ENCODE results near the gene RAB36. TPM values are rescaled to one million over a fixed set of nuclear protein-coding genes. Genes with fewer than 3 reads are reported as not detected.

RAB36 gene
- total RNA-seq, 2 experiments from 2014 or later: 0.20 to 0.22 TPM

DNA sequence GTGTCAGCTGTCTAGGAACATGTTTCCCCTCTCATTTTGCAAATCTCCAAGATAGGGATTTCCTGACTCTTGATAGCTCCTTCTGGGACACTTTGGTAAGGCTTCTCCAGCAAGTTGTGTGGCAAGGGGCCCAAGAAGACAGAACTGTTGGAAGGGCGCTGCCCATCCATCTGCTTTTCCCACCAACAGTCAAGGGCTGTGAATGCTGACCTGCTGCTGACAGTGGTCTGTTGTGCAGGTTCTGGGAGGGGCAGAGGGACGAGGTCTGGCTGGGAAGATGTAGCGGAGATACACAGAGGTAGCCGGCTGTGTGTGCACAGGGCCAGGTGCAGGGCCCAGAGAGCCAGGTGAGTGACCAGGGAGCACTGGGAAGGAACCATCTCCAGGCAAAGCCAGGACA is 47.3 kb downstream of the RAB36 start:
- Mint-ChIP-seq H3K36me3 (ENCODE audit: low read depth) (peaks cover 10% of the 10 kb centered on the region), H3K27me3 (no peaks in the 10 kb centered on the region), H3K27ac (no peak overlapping the region), H3K4me1 (ENCODE audit: low read depth) (peaks cover 33% of the 10 kb centered on the region), H3K9me3 (no peaks in the 10 kb centered on the region), H3K4me3 (no peak overlapping the region)
- TF ChIP-seq, protein P1, sequence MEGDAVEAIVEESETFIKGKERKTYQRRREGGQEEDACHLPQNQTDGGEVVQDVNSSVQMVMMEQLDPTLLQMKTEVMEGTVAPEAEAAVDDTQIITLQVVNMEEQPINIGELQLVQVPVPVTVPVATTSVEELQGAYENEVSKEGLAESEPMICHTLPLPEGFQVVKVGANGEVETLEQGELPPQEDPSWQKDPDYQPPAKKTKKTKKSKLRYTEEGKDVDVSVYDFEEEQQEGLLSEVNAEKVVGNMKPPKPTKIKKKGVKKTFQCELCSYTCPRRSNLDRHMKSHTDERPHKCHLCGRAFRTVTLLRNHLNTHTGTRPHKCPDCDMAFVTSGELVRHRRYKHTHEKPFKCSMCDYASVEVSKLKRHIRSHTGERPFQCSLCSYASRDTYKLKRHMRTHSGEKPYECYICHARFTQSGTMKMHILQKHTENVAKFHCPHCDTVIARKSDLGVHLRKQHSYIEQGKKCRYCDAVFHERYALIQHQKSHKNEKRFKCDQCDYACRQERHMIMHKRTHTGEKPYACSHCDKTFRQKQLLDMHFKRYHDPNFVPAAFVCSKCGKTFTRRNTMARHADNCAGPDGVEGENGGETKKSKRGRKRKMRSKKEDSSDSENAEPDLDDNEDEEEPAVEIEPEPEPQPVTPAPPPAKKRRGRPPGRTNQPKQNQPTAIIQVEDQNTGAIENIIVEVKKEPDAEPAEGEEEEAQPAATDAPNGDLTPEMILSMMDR (IDR thresholded peaks at IDR 0.05): no peak
- POLR2A ChIA-PET: interaction anchor here (1.0 kb wide), 1 partner anchor 13 kb away, joined by 3 read pairs; no protein-coding TSS in a partner anchor
- ATAC-seq (no peak), DNase-seq (no peak)
- CTCF ChIA-PET: no interaction called here
- intact Hi-C loops (cut with micrococcal nuclease): no loop called here

DNA sequence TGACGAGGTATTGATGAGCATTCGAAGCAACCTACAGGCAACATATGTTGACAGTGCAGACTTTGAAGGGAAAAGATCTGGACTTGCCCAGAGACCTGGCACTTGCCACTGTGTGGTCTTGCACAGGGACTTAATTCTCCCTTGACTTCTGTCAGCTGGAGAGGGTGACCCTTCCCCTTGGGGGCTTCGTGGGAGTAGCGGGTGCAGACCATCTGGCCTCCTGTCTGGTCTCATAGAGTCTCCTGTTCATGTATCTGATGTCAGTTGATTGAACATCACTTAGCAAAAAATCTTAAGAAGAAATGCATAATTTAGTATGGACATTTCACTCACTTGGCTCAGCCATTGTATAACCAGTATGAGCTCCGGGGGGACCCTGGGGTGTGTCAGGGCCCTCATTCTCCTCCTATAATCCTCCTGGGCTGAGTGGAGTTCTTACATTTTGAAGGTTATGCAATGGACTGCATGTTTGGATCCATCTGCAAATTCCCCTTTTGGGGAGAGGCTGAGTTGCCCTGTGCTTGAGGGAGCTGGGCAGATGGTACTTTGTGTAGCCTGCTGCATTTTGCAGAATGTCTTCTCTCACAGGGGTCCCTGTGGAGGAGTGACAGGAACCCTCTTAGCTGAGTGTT is 48.0 kb downstream of the RAB36 start:
- H3K36me3 Mint-ChIP-seq (ENCODE audit: low read depth): peaks cover 3% of the 10 kb centered on the region
- no peak overlapping the region for H3K4me3 Mint-ChIP-seq
- CTCF ChIA-PET: no interaction called here
- POLR2A ChIA-PET: no interaction called here
- H3K9me3 Mint-ChIP-seq: no peaks in the 10 kb centered on the region
- TF ChIP-seq, protein P1 (IDR thresholded peaks at IDR 0.05): no peak
- H3K4me1 Mint-ChIP-seq (ENCODE audit: low read depth): peaks cover 30% of the 10 kb centered on the region
- no peak for DNase-seq
- intact Hi-C loops (cut with micrococcal nuclease): no loop called here
- H3K27me3 Mint-ChIP-seq: no peaks in the 10 kb centered on the region
- no peak for ATAC-seq
- no peak overlapping the region for H3K27ac Mint-ChIP-seq

DNA sequence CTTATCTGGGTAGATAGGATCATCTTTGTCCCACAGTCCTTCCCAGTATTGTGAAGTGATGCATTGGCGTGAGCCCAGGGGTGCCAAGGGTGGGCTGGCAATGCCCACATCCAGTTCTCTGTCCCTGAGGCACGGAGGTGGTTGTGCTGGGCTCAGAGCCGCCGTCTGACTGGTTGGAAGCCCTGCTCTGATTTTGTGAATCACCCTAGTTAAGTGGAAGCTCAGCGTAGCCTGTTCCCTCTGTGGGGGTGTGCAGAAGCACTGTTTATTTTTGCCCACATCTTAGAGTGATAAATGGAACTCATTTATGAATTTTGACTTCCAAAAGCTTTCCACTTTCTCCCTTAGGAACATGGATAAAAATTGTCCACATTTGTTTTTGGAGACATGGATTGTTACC is 48.6 kb downstream of the RAB36 start:
- Mint-ChIP-seq H3K9me3 (no peaks in the 10 kb centered on the region), H3K36me3 (ENCODE audit: low read depth) (peaks cover 3% of the 10 kb centered on the region), H3K4me1 (ENCODE audit: low read depth) (peaks cover 32% of the 10 kb centered on the region), H3K27me3 (no peaks in the 10 kb centered on the region), H3K4me3 (no peak overlapping the region), H3K27ac (no peak overlapping the region)
- TF ChIP-seq, protein P1 (IDR thresholded peaks at IDR 0.05): no peak
- no peak for ATAC-seq
- CTCF ChIA-PET: interaction anchor here (1.5 kb wide), 1 partner anchor 97 kb away, joined by 3 read pairs; no protein-coding TSS in a partner anchor
- DNase-seq: no peak
- POLR2A ChIA-PET: no interaction called here
- intact Hi-C loops (cut with micrococcal nuclease): no loop called here

DNA sequence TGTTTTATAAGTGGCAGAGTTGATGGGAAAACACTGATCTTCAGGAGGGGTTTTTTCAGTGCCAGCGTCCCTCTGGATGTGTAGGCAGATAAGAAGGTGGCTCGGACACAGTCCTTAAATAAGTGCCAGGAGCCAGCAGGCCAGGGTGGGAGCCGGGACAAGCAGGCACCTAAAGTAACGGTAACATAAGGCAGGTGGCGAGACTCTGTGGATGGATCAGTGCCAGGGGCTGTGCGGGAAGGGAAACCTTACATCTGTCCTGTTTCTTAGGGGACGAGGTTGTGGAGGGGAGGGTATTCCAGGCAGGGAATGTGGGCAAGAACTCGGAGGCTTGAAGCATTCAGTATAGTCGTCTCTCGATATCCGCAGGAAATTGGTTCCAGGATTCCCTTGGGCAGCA is 50.9 kb downstream of the RAB36 start:
- Mint-ChIP-seq H3K4me1 (ENCODE audit: low read depth) (peaks cover 44% of the 10 kb centered on the region), H3K27me3 (no peaks in the 10 kb centered on the region), H3K27ac (peak overlapping the region; percentile 27), H3K36me3 (ENCODE audit: low read depth) (no peaks in the 10 kb centered on the region), H3K9me3 (no peaks in the 10 kb centered on the region), H3K4me3 (no peak overlapping the region)
- ChIA-PET CTCF (interaction anchor here (1.3 kb wide), 1 partner anchor 39 kb away, joined by 3 read pairs; no protein-coding TSS in a partner anchor), POLR2A (interaction anchor here (1.1 kb wide), 1 partner anchor 16 kb away, joined by 3 read pairs; no protein-coding TSS in a partner anchor)
- TF ChIP-seq, protein P1 (IDR thresholded peaks at IDR 0.05): no peak
- no peak for DNase-seq
- ATAC-seq: no peak
- intact Hi-C loops (cut with micrococcal nuclease): no loop called here

DNA sequence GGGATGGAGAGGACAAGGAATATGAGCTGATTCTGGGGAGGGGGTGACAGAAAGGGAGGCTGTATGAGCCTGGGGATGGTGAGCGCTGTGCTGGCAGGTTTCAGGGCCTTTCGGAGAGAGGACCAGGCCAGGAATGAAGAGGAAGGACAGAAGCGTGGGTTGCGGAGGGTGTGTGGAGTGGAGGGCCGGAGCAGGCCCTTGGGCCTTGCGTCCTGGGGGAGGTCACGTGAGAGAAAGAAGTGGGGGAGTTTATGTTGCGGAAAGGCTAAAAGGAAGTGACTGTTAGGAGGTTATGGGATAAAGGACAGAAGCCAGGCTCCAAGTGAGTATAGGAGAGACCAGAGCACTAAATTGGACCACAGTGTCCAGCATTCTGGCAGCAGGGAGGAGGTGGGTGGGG is 52.6 kb downstream of the RAB36 start:
- ATAC-seq (no peak), DNase-seq (no peak)
- TF ChIP-seq, protein P1 (IDR thresholded peaks at IDR 0.05): no peak
- no peak overlapping the region for H3K27ac Mint-ChIP-seq
- no peak overlapping the region for H3K4me3 Mint-ChIP-seq
- H3K9me3 Mint-ChIP-seq: no peaks in the 10 kb centered on the region
- no peaks in the 10 kb centered on the region for H3K27me3 Mint-ChIP-seq
- ChIA-PET POLR2A (interaction anchor here (1.0 to 1.4 kb wide), 3 partner anchors 8 to 46 kb away, joined by 3 to 5 read pairs (median 4); no protein-coding TSS in a partner anchor), CTCF (no interaction called here)
- intact Hi-C loops (cut with micrococcal nuclease): no loop called here
- H3K36me3 Mint-ChIP-seq (ENCODE audit: low read depth): no peaks in the 10 kb centered on the region
- H3K4me1 Mint-ChIP-seq (ENCODE audit: low read depth): peaks cover 41% of the 10 kb centered on the region

Data from activated CD8-positive, alpha-beta T cell treated with anti-CD3 and anti-CD28 coated beads for 36 hours (primary cell).